GM21390 (cell line): ENCODE measurements around the gene CNIH3.

Experiments
- ATAC-seq: cut with Tn5 transposase; IDR thresholded peaks from one replicate; pipeline ENCODE4 v1.9.1; 2021; ENCODE audit not compliant: unreplicated experiment

The CNIH3 gene

GRCh38 chr1:224767676-224768075 is 151.6 kb downstream of the CNIH3 start:
- ATAC-seq = no peak

- no peak for ATAC-seq
Measured at GRCh38 chr1:224768971-224769370, 152.9 kb downstream of the CNIH3 start.

- ATAC-seq = no peak
Measured at GRCh38 chr1:224769452-224770335, 153.6 kb downstream of the CNIH3 start.

GRCh38 chr1:224770336-224770693 is 154.2 kb downstream of the CNIH3 start:
- ATAC-seq = no peak

GRCh38 chr1:224773646-224774045 is 157.5 kb downstream of the CNIH3 start:
- ATAC-seq = no peak

- peak; percentile 73 for ATAC-seq
Measured at GRCh38 chr1:224774378-224774777, 158.3 kb downstream of the CNIH3 start.

- no peak for ATAC-seq
Measured at GRCh38 chr1:224777180-224777579, 161.1 kb downstream of the CNIH3 start.

GRCh38 chr1:224779536-224779935 is 163.4 kb downstream of the CNIH3 start:
- ATAC-seq = no peak

- no peak for ATAC-seq
Measured at GRCh38 chr1:224780736-224781135, 164.6 kb downstream of the CNIH3 start.

- peak; percentile 62 for ATAC-seq
Measured at GRCh38 chr1:224781800-224782199, 165.7 kb downstream of the CNIH3 start.

- ATAC-seq = no peak
Measured at GRCh38 chr1:224782281-224783000, 166.3 kb downstream of the CNIH3 start.

GRCh38 chr1:224783006-224783651 is 167.0 kb downstream of the CNIH3 start:
- ATAC-seq = peak; percentile 73

- no peak for ATAC-seq
Measured at GRCh38 chr1:224784265-224785039, 168.3 kb downstream of the CNIH3 start.

- ATAC-seq = no peak
Measured at GRCh38 chr1:224785040-224785328, 168.9 kb downstream of the CNIH3 start.

- no peak for ATAC-seq
Measured at GRCh38 chr1:224785622-224786021, 169.5 kb downstream of the CNIH3 start.

- ATAC-seq = no peak
Measured at GRCh38 chr1:224786533-224787250, 170.6 kb downstream of the CNIH3 start.

GRCh38 chr1:224789311-224789710 is 173.2 kb downstream of the CNIH3 start:
- no peak for ATAC-seq
